Vagina (tissue), 2 donors: ENCODE measurements around the gene CAPN15. TPM values are rescaled to one million over a fixed set of nuclear protein-coding genes. Genes with fewer than 3 reads are reported as not detected.
A peak's percentile ranks its signal among the peaks of the same experiment; 100 is the strongest.

Experiments used
- DNase-seq, 2 donors: peaks; one replicate each; pipeline ENCODE4 v3.0.0-alpha.2; 2017; ENCODE audit errors: extremely low spot score in 2 of 2
- H3K27ac ChIP-seq: fragments of 200-600 bp; sonication (generic); one replicate; pipeline ENCODE4 v1.5.1; 2019
- H3K27me3 ChIP-seq: fragments of 200-600 bp; sonication (generic); one replicate; pipeline ENCODE4 v1.5.1; 2019
- H3K36me3 ChIP-seq, 2 donors: fragments of 200-600 bp; sonication (generic); one replicate each; pipeline ENCODE4 v1.5.1; 2017 to 2019
- H3K4me1 ChIP-seq: fragments of 200-600 bp; sonication (generic); one replicate; pipeline ENCODE4 v1.5.1; 2019
- H3K4me3 ChIP-seq, 2 donors: fragments of 200-600 bp; sonication (generic); 1 replicate in 1 of 2; 2 replicates in 1 of 2; pipeline ENCODE4 v1.5.1; 2016 to 2019
- H3K9me3 ChIP-seq: fragments of 200-600 bp; sonication (generic); one replicate; pipeline ENCODE4 v1.5.1; 2019
- POLR2A ChIP-seq, 2 donors: fragments of 450-650 bp; IDR thresholded peaks; one replicate each; pipeline ENCODE4 v1.6.1; 2017; ENCODE audit warnings: antibody characterized with exemption in 2 of 2, mild to moderate bottlenecking in 2 of 2, moderate library complexity in 2 of 2
- POLR2AphosphoS5 ChIP-seq, 2 donors: sonication (generic); formaldehyde crosslinking; IDR thresholded peaks; one replicate each; pipeline ENCODE4 v1.9.0; 2017; ENCODE audit warnings: antibody characterized with exemption in 2 of 2, mild to moderate bottlenecking in 2 of 2, low read depth in 1 of 2; ENCODE audit not compliant: insufficient read depth in 1 of 2
- intact Hi-C: fragments of 100-400 bp; cut with DNase I; formaldehyde crosslinking; loops from one replicate; pipeline ENCODE4 v1.15.1; 2023
- total RNA-seq: library from RNA; depleted of rRNA; stranded (reverse); fragments of >200 nt; gene quantifications from one replicate; pipeline ENCODE4 v1.2.3, GENCODE V29; 2016
- TF ChIP-seq, protein P1 (sequence below), 3 experiments: fragments of 450-650 bp in 2 of 3; fragments of 200-600 bp in 1 of 3; sonication (generic) in 1 of 3; IDR thresholded peaks; one replicate each; pipeline ENCODE4 v1.5.1; 2017 to 2019; ENCODE audit warnings: antibody characterized with exemption in 3 of 3, mild to moderate bottlenecking in 2 of 3, moderate library complexity in 2 of 3

CAPN15 gene
- total RNA-seq, 1 donor from 2014 or later, result 38.3 TPM

DNA sequence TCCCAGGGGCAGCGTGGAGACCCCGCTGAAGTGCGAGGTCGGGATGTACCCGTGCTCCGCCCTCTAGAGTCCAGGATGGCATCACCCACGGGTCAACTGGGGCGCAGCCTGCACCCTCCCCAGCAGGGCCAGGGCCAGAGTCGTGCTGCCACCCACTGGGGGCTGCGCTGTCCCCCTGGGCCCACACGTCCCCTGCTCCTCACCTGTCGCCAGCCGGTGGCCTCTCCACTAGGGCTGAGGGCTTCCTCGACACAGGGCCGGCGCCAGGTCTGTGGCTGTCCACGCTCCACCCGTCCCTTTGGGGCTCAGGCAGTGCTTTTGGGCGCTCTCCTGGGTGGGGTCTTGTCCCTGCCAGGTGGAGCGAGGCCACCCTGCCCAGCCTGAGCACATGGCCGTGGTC lies 21.1 kb downstream of the CAPN15 start:
- Histone ChIP-seq H3K36me3 (peaks cover 0 to 35% of the 10 kb centered on the region in 2 donors), H3K27me3 (no peaks in the 10 kb centered on the region), H3K4me3 (no peak overlapping the region), H3K27ac (no peak overlapping the region), H3K9me3 (no peaks in the 10 kb centered on the region), H3K4me1 (peaks cover 11% of the 10 kb centered on the region)
- TF ChIP-seq, protein P1, sequence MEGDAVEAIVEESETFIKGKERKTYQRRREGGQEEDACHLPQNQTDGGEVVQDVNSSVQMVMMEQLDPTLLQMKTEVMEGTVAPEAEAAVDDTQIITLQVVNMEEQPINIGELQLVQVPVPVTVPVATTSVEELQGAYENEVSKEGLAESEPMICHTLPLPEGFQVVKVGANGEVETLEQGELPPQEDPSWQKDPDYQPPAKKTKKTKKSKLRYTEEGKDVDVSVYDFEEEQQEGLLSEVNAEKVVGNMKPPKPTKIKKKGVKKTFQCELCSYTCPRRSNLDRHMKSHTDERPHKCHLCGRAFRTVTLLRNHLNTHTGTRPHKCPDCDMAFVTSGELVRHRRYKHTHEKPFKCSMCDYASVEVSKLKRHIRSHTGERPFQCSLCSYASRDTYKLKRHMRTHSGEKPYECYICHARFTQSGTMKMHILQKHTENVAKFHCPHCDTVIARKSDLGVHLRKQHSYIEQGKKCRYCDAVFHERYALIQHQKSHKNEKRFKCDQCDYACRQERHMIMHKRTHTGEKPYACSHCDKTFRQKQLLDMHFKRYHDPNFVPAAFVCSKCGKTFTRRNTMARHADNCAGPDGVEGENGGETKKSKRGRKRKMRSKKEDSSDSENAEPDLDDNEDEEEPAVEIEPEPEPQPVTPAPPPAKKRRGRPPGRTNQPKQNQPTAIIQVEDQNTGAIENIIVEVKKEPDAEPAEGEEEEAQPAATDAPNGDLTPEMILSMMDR (IDR thresholded peaks at IDR 0.05), result no peak
- intact Hi-C loops, result no loop called here
- no peak for DNase-seq

DNA sequence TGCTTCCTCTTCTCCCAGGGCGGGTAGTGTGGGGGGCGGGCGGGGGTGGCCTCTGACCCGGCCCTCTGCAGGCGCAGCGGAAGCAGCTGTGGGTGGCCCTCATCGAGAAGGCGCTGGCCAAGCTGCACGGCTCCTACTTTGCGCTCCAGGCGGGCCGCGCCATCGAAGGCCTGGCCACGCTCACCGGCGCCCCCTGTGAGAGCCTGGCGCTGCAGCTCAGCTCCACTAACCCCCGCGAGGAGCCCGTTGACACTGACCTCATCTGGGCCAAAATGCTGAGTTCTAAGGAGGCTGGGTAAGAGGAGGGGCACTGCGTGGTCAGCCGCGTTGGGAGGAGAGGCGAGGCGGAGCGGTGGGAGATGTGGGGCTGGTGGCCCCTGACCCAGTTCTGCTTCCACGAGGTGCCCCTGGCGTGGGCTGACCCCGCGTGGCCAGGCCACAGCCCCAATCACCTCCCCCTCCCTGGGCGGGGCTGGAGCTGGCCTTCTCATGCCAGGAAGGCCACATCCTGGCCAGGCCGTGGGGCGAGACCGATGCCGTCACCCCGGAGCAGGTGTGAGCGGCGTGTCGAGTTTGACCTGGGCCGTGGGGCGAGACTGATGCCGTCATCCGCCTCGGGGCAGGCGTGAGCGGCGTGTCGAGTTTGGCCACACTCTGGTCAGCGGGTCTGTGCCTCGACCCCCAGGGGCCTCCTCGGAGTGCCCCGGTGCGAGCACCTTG lies 22.2 kb downstream of the CAPN15 start:
- TF ChIP-seq POLR2A (IDR thresholded peaks at IDR 0.05), result no peak
- H3K4me3 ChIP-seq, result no peak overlapping the region
- peaks cover 20% of the 10 kb centered on the region for H3K4me1 ChIP-seq
- H3K36me3 ChIP-seq, result peaks cover 0 to 39% of the 10 kb centered on the region in 2 donors
- DNase-seq, result no peak
- intact Hi-C loops, result no loop called here
- H3K9me3 ChIP-seq, result no peaks in the 10 kb centered on the region
- H3K27ac ChIP-seq, result no peak overlapping the region
- no peaks in the 10 kb centered on the region for H3K27me3 ChIP-seq

DNA sequence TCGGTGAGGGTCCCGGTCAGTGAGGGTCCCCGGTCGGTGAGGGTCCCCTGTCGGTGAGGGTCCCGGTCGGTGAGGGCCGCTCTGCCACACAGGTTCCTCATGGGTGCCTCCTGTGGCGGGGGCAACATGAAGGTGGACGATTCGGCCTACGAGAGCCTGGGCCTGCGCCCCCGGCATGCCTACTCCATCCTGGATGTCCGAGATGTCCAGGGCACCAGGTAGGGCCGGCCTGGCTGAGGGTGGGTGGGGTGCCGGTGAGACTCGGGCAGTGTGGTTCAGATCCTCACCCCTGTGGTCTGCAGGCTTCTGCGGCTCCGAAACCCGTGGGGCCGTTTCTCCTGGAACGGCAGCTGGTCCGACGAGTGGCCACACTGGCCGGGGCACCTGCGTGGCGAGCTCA lies 23.7 kb downstream of the CAPN15 start:
- intact Hi-C loops, result no loop called here

DNA sequence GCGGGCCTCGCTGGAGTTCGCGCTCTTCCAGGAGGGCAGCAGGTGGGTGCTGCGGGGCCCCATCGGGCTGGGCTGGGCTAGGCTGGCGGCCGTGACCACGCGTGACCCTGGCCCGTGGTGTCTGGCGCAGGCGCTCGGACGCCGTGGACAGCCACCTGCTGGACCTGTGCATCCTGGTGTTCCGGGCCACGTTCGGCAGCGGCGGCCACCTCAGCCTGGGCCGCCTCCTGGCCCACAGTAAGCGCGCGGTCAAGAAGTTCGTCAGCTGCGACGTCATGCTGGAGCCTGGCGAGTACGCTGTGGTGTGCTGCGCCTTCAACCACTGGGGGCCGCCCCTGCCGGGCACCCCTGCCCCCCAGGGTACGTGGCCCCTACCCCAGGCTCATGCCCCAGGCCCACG lies 24.7 kb downstream of the CAPN15 start:
- Histone ChIP-seq H3K4me3 (no peak overlapping the region), H3K27me3 (no peaks in the 10 kb centered on the region), H3K9me3 (no peaks in the 10 kb centered on the region), H3K36me3 (peaks cover 0 to 39% of the 10 kb centered on the region in 2 donors), H3K27ac (no peak overlapping the region), H3K4me1 (peaks cover 20% of the 10 kb centered on the region)
- TF ChIP-seq, protein P1 (IDR thresholded peaks at IDR 0.05), result no peak
- TF ChIP-seq POLR2AphosphoS5 (IDR thresholded peaks at IDR 0.05; ENCODE audit: insufficient read depth in 1 of 2, low read depth in 1 of 2) (no peak), POLR2A (IDR thresholded peaks at IDR 0.05) (no peak)
- intact Hi-C loops, result no loop called here
- DNase-seq, result no peak

More for the DNA sequence above, 23.7 kb downstream of the CAPN15 start:
- peaks cover 0 to 39% of the 10 kb centered on the region in 2 donors for H3K36me3 ChIP-seq
- no peaks in the 10 kb centered on the region for H3K9me3 ChIP-seq
- H3K27me3 ChIP-seq, result no peaks in the 10 kb centered on the region
- H3K4me3 ChIP-seq, result no peak overlapping the region
- no peak overlapping the region for H3K27ac ChIP-seq
- DNase-seq, result no peak
- no peak for TF ChIP-seq POLR2A (IDR thresholded peaks at IDR 0.05)
- peaks cover 25% of the 10 kb centered on the region for H3K4me1 ChIP-seq

DNA sequence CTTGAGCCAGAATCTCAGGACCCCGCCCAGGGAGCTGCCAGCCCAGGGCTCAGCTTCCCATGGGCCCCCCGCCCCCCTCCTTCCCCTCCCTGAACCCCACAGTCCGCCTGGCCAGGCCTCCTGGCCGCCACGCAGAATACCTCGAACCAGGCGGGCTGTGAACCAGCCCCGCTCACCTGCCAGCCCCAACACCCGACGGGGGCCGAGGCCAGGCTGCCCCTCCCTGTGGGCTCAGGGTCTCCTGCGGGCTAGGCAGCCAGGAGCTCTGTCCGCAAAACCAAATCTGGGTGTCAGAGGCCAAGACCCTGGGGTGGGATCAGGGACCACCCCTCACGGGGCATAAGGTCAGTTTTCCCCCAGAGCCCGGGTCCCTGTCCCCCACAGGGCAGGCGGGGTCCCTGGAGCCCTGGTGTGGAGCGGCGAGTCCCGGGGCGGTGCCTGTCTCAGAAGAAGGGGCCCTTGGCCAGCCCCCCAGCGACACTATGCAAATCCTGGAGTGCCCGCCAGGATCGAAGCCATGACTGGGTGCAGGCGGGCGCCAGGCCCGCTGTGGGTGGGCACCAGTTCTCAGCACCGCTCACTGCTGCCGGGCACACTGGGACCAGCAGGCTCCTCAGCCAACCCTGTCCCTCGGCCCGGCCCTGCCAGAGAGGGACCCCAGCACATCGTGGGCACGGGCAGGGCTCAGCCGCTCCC lies 26.2 kb downstream of the CAPN15 start:
- no peak for DNase-seq
- intact Hi-C loops, result no loop called here
- Histone ChIP-seq H3K4me3 (no peak overlapping the region), H3K27ac (no peak overlapping the region), H3K36me3 (peaks cover 0 to 39% of the 10 kb centered on the region in 2 donors), H3K9me3 (no peaks in the 10 kb centered on the region), H3K27me3 (no peaks in the 10 kb centered on the region), H3K4me1 (peaks cover 14% of the 10 kb centered on the region)
- TF ChIP-seq POLR2A (IDR thresholded peaks at IDR 0.05), result no peak

DNA sequence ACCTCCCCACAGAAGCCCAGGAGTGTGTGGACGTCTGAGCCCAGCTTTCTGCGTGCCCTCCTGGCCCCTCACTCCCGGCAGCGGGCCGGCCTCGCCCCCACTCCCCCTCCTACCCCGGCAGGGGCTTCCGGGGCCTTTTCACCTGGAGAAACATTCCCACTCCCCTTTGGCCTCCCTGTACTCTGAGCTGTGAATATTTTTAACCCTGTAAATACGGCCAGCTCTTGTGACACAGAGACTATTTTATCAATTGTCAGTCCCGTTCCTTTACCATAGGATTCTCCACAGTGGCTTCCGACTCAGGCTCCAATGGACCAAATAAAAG lies 26.7 kb downstream of the CAPN15 start:
- Histone ChIP-seq H3K4me1 (peaks cover 14% of the 10 kb centered on the region), H3K4me3 (peak overlapping the region in 1 of 2 donors; percentile 26), H3K9me3 (no peaks in the 10 kb centered on the region), H3K27ac (no peak overlapping the region), H3K27me3 (no peaks in the 10 kb centered on the region), H3K36me3 (peaks cover 0 to 35% of the 10 kb centered on the region in 2 donors)
- TF ChIP-seq POLR2A (IDR thresholded peaks at IDR 0.05) (no peak), POLR2AphosphoS5 (IDR thresholded peaks at IDR 0.05; ENCODE audit: insufficient read depth in 1 of 2, low read depth in 1 of 2) (no peak)
- TF ChIP-seq, protein P1 (IDR thresholded peaks at IDR 0.05), result no peak
- no peak for DNase-seq
- intact Hi-C loops, result no loop called here
